NCI-H526 (cell line): ENCODE data around the gene FN3K.

Experiments
- DNase-seq, 2 experiments: peaks; one replicate each; lab custom pipeline; 2025; lab: John Stamatoyannopoulos, UW

FN3K gene

GRCh38 chr17:82734987-82735866, at the start of gene FN3K:
Gene FN3K, plus strand, starts transcription at chr17:82735615. Its CDS starts 22 bp downstream, at chr17:82735637.
- peak in 1 of 2 experiments; percentile 85 for DNase-seq

- no peak for DNase-seq
Measured at GRCh38 chr17:82686366-82687324, 48.8 kb upstream of the FN3K start.

- no peak for DNase-seq
Measured at GRCh38 chr17:82687375-82687861, 48.0 kb upstream of the FN3K start.

GRCh38 chr17:82687871-82688270, 47.5 kb upstream of the FN3K start:
- DNase-seq = no peak

DNA sequence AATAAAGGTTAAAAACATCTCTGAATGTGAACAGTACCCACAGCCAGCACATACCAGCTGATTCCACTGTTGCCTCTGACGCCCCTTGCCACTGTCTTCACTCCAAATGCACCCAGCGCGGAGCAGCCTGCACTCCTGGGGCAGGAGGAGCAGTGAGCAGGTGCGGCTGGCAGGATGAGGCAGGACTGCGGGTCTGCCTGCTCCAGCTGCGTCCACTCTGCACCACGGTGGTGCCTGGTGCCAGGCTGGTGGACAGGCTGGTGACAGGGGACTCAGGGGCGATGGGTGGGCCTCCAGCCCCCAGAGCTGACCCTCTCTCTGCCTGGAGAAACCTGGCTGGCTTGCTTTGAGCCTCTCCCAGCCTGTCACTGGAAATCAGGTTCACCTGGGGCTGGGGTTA, 46.3 kb upstream of the FN3K start:
- DNase-seq = no peak

GRCh38 chr17:82690786-82691489, 44.5 kb upstream of the FN3K start:
- DNase-seq = no peak

- DNase-seq = no peak
Measured at GRCh38 chr17:82691714-82692113, 43.7 kb upstream of the FN3K start.

GRCh38 chr17:82692268-82692667, 43.1 kb upstream of the FN3K start:
- DNase-seq = no peak

GRCh38 chr17:82693168-82693867, 42.1 kb upstream of the FN3K start:
- DNase-seq = no peak

GRCh38 chr17:82694647-82695046, 40.8 kb upstream of the FN3K start:
- no peak for DNase-seq

DNA sequence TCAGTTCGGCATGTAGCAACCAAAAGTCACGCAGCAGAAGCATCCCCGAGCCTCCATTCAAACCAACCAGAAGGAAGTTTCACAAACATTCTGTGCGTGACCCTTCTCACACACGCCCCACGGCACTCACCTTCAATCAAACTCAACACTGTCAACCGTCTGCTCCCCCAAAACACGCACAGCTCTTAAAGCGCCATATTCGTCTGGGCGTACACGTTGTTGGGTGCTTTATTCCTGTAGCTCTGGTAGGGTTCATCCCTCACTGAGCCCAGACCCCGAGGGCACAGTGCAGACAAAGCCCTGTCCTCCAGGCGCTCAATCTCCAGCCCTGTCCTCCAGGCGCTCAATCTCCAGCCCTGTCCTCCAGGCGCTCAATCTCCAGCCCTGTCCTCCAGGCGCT, 39.2 kb upstream of the FN3K start:
- DNase-seq = no peak

DNA sequence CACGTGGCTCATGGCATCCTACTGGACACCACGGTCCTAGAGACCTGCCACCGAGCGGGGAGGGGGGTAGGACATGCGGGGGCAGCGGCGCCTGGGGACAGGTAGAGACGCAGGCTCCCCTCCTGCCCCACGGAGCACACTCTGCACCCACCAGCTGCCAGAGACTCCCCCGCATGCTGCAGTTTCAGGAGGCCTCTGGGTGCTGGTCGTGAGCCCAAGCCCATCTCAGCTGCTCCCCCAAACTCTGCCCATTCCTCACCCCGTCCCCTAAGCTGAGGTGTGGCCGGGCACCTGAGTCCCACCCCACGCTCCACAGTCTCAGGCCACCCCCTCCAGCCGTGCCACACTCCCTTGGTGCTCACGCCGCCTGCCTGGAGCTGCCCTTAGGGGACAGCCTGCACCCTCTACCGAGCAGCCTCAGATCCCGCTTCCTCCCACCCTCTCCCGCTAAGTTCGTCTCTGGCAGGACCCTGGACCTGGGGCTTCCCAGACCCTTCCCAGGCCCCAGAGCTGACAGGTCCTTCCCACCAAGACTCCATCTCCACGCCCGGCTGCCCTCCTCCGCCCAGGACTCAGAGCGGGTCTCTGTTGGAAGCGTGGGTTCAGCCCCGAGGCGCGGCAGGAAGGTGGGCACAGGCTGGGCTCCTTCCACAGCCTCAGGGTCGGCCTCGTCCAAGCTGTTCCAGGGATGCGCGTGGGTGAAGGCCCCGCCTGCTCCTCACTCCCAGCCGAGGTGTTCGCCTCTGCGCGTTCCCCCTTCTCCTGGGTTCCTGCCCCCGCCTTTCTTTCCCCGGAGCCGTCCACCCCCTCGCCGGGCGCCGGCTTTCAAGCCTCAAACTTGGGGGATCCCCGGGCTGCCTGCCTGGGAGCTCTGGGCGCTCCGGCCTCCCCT, 38.3 kb upstream of the FN3K start:
- peak in 1 of 2 experiments; percentile 50 for DNase-seq

GRCh38 chr17:82697808-82698064, 37.7 kb upstream of the FN3K start:
- no peak for DNase-seq

DNA sequence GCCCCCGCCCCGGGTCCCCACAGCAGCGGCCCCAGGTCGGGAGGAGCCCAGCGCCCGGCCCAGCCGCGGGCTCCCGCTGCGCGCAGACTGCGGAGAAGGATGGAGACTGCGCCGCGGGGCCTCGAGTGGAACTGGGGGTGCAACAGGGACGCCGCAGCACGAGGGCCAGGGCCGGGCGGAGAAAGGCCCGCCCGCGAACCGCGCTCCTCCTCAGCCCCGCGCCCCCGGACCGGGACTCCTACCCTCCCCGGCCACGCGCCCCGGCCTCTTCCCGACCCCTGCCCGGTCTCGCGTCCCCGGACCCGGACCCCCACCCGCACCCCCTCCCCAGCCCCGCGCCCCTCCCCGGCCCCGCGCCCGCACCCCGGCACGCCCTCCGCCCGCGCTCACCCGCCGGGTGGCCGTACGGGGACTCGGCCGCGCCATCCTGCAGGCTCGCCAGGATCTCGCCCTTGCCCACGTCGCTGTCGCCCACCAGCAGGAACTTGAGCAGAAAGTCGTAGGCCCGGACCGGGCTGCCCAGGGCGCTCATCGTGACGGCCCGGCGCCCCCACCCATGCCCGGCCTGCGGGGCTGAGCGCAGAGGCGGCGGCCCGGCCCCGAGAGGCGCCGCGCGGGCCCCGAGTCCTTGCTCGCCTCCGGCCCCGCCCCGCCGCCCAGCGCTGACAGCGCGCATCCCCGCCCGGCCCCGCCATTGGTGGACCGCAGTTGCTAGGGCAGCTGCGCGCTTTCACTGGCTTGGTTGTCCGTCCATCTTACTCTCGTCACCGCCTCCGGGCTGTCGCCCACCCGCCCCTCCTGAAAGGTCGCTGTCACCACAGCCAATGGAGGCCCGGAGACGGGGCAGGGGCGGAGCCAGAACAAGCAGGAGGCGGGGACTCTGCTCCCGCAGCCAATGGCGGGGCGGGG, 37.1 kb upstream of the FN3K start, which contains the start of gene RAB40B:
Gene RAB40B (minus strand): TSS at position 634 of the 909 bp plus-strand sequence. CDS start 102 bp downstream, at position 532.
- DNase-seq = peak; percentile 93 to 99

- DNase-seq = peak in 1 of 2 experiments; percentile 76
Measured at GRCh38 chr17:82698974-82699442, 36.4 kb upstream of the FN3K start.

DNA sequence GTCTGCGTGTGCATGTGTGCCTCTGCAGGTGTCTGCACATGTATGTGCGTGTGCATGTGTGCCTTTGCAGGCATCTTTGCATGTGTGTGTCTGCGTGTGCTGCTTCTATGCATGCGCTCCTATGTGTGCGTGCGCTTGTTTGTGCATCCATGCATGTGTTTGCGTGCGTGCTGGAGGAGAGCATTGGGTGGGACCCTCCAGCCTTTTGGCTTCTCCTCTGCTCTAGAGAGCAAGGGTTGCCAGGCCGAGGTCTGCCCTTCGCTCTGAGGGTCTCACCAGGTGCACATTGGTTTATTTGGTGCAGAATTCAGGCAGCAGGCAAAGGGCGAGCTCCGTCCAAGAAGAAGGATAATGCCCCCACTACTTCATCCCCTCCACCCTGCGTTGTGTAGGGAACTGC, 35.9 kb upstream of the FN3K start:
- DNase-seq = no peak

GRCh38 chr17:82702231-82702927, 33.0 kb upstream of the FN3K start:
- DNase-seq = peak in 1 of 2 experiments; percentile 48

DNA sequence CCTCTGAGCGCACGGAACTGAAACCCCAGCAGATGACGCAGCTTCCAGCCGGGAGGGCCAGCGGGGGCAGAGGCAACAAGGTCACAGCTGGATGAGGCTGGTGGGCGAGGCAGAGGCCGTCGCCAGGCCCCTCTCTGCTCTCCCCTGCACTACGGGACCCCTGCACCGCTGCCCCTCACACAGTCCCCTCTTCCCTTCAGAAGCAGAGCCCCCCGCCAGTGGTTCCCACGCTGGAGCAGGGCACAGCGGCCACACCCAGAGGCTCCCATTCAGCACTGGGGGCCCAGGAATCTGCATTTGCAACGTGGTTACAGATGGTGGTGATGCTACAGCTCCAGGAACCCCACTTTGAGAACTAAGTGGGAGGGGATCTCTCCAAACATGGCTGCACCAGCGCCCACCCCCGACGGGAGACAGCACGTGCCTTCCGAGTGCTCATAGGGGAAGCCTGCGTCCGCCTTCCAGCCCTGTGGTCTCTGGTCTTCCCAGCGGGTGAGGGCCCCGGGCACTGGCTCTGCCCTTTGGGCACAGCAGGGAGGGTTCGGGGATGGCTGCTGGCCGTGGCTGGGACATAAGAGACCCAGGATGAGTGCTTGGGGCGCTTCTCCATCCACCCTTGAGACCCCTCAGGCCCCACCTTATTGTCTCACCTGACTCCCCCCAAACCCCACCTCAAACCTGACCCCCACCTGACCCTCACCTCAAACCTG, 32.2 kb upstream of the FN3K start:
- no peak for DNase-seq
